HFFc6 (cell line): ENCODE data around the gene TMEM181. TPM values are rescaled to one million over a fixed set of nuclear protein-coding genes. Genes with fewer than 3 reads are reported as not detected.
A peak's percentile ranks its signal among the peaks of the same experiment; 100 is the strongest.
"Not testable (repeated sequence)": the region's sequence is repeated elsewhere in the genome, so short reads cannot be mapped to it uniquely, and the experiment has no call there.

Experiments
- DNase-seq: peaks from one replicate; pipeline ENCODE4 v3.0.0-alpha.2; 2018
- H3K27ac Mint-ChIP-seq: 2 replicates; pipeline ENCODE4 v1.8.0; 2020; ENCODE audit warnings: mild to moderate bottlenecking, mixed read lengths
- H3K27me3 Mint-ChIP-seq: 2 replicates; pipeline ENCODE4 v1.8.0; 2021; ENCODE audit warnings: mild to moderate bottlenecking, moderate library complexity, mixed read lengths; ENCODE audit not compliant: insufficient read depth
- H3K36me3 Mint-ChIP-seq: 2 replicates; pipeline ENCODE4 v1.8.0; 2021; ENCODE audit warnings: low read depth, mixed read lengths
- H3K4me1 Mint-ChIP-seq: 2 replicates; pipeline ENCODE4 v1.8.0; 2020; ENCODE audit warnings: low read depth, mixed read lengths
- H3K4me3 Mint-ChIP-seq: 2 replicates; pipeline ENCODE4 v1.8.0; 2020; ENCODE audit warnings: mild to moderate bottlenecking, moderate library complexity, mixed read lengths
- H3K9me3 Mint-ChIP-seq: 2 replicates; pipeline ENCODE4 v1.8.0; 2020; ENCODE audit warnings: mild to moderate bottlenecking, mixed read lengths
- CTCF ChIP-seq: fragments of 200-600 bp; sonication (generic); IDR thresholded peaks from 2 replicates; pipeline ENCODE4 v1.5.0; 2021; ENCODE audit warnings: antibody characterized with exemption, mild to moderate bottlenecking
- total RNA-seq, 6 experiments: library from RNA; stranded (reverse); fragmentation: NEBNext Ultra II Directional; extraction: Animal tissue kit (Norgen Biotek cat#: 25700); gene quantifications; 2 replicates in 1 of 6; 3 replicates in 5 of 6; pipeline ENCODE4 v1.2.3, GENCODE V29; 2021

The TMEM181 gene
- total RNA-seq, 6 experiments from 2014 or later = 25.8 to 37.8 (median 30.1) TPM

- H3K4me3 Mint-ChIP-seq = no peak overlapping the region; the same call in 1 of the 2 replicates
- peaks cover 28% of the 10 kb centered on the region for H3K4me1 Mint-ChIP-seq
- peaks cover 8% of the 10 kb centered on the region for H3K27me3 Mint-ChIP-seq
- no peaks in the 10 kb centered on the region for H3K9me3 Mint-ChIP-seq
- TF ChIP-seq CTCF = no peak
- H3K27ac Mint-ChIP-seq = no peak overlapping the region
- H3K36me3 Mint-ChIP-seq = no peaks in the 10 kb centered on the region
- no peak for DNase-seq
These were observed 42.9 kb upstream of the TMEM181 start for GRCh38 chr6:158517038-158517437.

GRCh38 chr6:158517581-158517980 is 42.3 kb upstream of the TMEM181 start:
- H3K27ac Mint-ChIP-seq = peak overlapping the region; percentile 94; the same call in 1 of the 2 replicates
- peaks cover 28% of the 10 kb centered on the region for H3K4me1 Mint-ChIP-seq
- H3K4me3 Mint-ChIP-seq = peak overlapping the region; percentile 93
- no peak for TF ChIP-seq CTCF
- H3K27me3 Mint-ChIP-seq = peaks cover 8% of the 10 kb centered on the region
- no peaks in the 10 kb centered on the region for H3K36me3 Mint-ChIP-seq
- no peaks in the 10 kb centered on the region for H3K9me3 Mint-ChIP-seq
- DNase-seq = no peak

- TF ChIP-seq CTCF = peak; percentile 81
- H3K4me1 Mint-ChIP-seq = peaks cover 28% of the 10 kb centered on the region
- H3K9me3 Mint-ChIP-seq = no peaks in the 10 kb centered on the region
- peaks cover 8% of the 10 kb centered on the region for H3K27me3 Mint-ChIP-seq
- peak overlapping the region; percentile 93 for H3K4me3 Mint-ChIP-seq
- H3K36me3 Mint-ChIP-seq = peaks cover under 1% of the 10 kb centered on the region; the same call in 1 of the 2 replicates
- H3K27ac Mint-ChIP-seq = peak overlapping the region; percentile 94
- peak; percentile 84 for DNase-seq
These were observed 41.4 kb upstream of the TMEM181 start for GRCh38 chr6:158518191-158519127.

GRCh38 chr6:158519300-158519699 is 40.6 kb upstream of the TMEM181 start:
- Mint-ChIP-seq H3K9me3 (peaks cover 5% of the 10 kb centered on the region; the same call in 1 of the 2 replicates), H3K4me3 (no peak overlapping the region), H3K27me3 (peaks cover 8% of the 10 kb centered on the region), H3K4me1 (peaks cover 28% of the 10 kb centered on the region), H3K36me3 (peaks cover 5% of the 10 kb centered on the region), H3K27ac (no peak overlapping the region)
- no peak for TF ChIP-seq CTCF
- no peak for DNase-seq

- Mint-ChIP-seq H3K27me3 (peaks cover 8% of the 10 kb centered on the region), H3K4me1 (peaks cover 28% of the 10 kb centered on the region), H3K27ac (no peak overlapping the region), H3K36me3 (peaks cover 5% of the 10 kb centered on the region), H3K9me3 (peaks cover 5% of the 10 kb centered on the region; the same call in 1 of the 2 replicates), H3K4me3 (no peak overlapping the region)
- no peak for DNase-seq
- TF ChIP-seq CTCF = no peak
These were observed 40.1 kb upstream of the TMEM181 start for GRCh38 chr6:158519761-158520160.

- H3K9me3 Mint-ChIP-seq, DNase-seq, H3K27ac Mint-ChIP-seq, H3K27me3 Mint-ChIP-seq, H3K36me3 Mint-ChIP-seq, H3K4me3 Mint-ChIP-seq: not testable (repeated sequence)
- H3K4me1 Mint-ChIP-seq = peaks cover 28% of the 10 kb centered on the region
These were observed 38.9 kb upstream of the TMEM181 start for GRCh38 chr6:158520975-158521374.
